Measurements from ENCODE around the gene SEC24D.

Gene SEC24D

GRCh38 chr4:118843237-118843636 is 7.3 kb upstream of the SEC24D start:
- peaks cover 0 to 2% (median 0%) of the 10 kb centered on the region in 5 experiments for H3K27me3 ChIP-seq (replicated peaks in 2 of 5; ENCODE audit: control insufficient read depth in 4 of 5, insufficient read depth in 5 of 5, low read length in 4 of 5)
- ChIA-PET CTCF (interaction anchor here (0.6 kb wide), 1 partner anchor 18 kb away, joined by 3 read pairs; no protein-coding TSS in a partner anchor), POLR2A (interaction anchor here (0.6 kb wide), 1 partner anchor 75 kb away, joined by 3 read pairs; no protein-coding TSS in a partner anchor)
- no peak overlapping the region for H3K4me3 ChIP-seq (ENCODE audit: control insufficient read depth in 1 of 7, extremely low read depth in 1 of 7, insufficient read depth in 4 of 7, low read depth in 2 of 7, low read length in 6 of 7)
- 88% methylated on average over 3 of the region's 6 CpGs for WGBS (ENCODE audit: insufficient coverage)
- H3K4me1 ChIP-seq (ENCODE audit: control extremely low read depth in 1 of 4, control insufficient read depth in 4 of 4, insufficient read depth in 4 of 4, low read length in 3 of 4): no peaks in the 10 kb centered on the region
- no peaks in the 10 kb centered on the region for H3K36me3 ChIP-seq (ENCODE audit: control insufficient read depth in 4 of 4, insufficient read depth in 4 of 4, low read length in 3 of 4)
- DNase-seq: no peak
- no peak overlapping the region for H3K27ac ChIP-seq (ENCODE audit: insufficient read depth in 1 of 2, low read depth in 1 of 2, low read length in 2 of 2, poor library complexity in 1 of 2, severe bottlenecking in 2 of 2)
- no peaks in the 10 kb centered on the region for H3K9me3 ChIP-seq (ENCODE audit: control extremely low read depth in 1 of 5, control insufficient read depth in 4 of 5, insufficient read depth in 2 of 5, low read depth in 1 of 5, low read length in 4 of 5)

- Histone ChIP-seq H3K36me3 (ENCODE audit: control insufficient read depth in 4 of 4, insufficient read depth in 4 of 4, low read length in 3 of 4) (no peaks in the 10 kb centered on the region), H3K4me1 (ENCODE audit: control extremely low read depth in 1 of 4, control insufficient read depth in 4 of 4, insufficient read depth in 4 of 4, low read length in 3 of 4) (no peaks in the 10 kb centered on the region), H3K27me3 (replicated peaks in 2 of 5; ENCODE audit: control insufficient read depth in 4 of 5, insufficient read depth in 5 of 5, low read length in 4 of 5) (peaks cover 0 to 2% (median 0%) of the 10 kb centered on the region in 5 experiments), H3K4me3 (ENCODE audit: control insufficient read depth in 1 of 7, extremely low read depth in 1 of 7, insufficient read depth in 4 of 7, low read depth in 2 of 7, low read length in 6 of 7) (no peak overlapping the region), H3K27ac (ENCODE audit: insufficient read depth in 1 of 2, low read depth in 1 of 2, low read length in 2 of 2, poor library complexity in 1 of 2, severe bottlenecking in 2 of 2) (no peak overlapping the region), H3K9me3 (ENCODE audit: control extremely low read depth in 1 of 5, control insufficient read depth in 4 of 5, insufficient read depth in 2 of 5, low read depth in 1 of 5, low read length in 4 of 5) (no peaks in the 10 kb centered on the region)
- WGBS (ENCODE audit: insufficient coverage): no CpG with 5 or more reads among the region's 3 CpGs
- no peak for DNase-seq
- ChIA-PET POLR2A (no interaction called here), CTCF (interaction anchor here (1.1 kb wide), 1 partner anchor 19 kb away, joined by 3 read pairs; no protein-coding TSS in a partner anchor)
Observed at GRCh38 chr4:118842055-118842454, 6.1 kb upstream of the SEC24D start.

- Histone ChIP-seq H3K27me3 (replicated peaks in 2 of 5; ENCODE audit: control insufficient read depth in 4 of 5, insufficient read depth in 5 of 5, low read length in 4 of 5) (no peaks in the 10 kb centered on the region), H3K9me3 (ENCODE audit: control extremely low read depth in 1 of 5, control insufficient read depth in 4 of 5, insufficient read depth in 2 of 5, low read depth in 1 of 5, low read length in 4 of 5) (no peaks in the 10 kb centered on the region), H3K4me1 (ENCODE audit: control extremely low read depth in 1 of 4, control insufficient read depth in 4 of 4, insufficient read depth in 4 of 4, low read length in 3 of 4) (peaks cover 7 to 15% (median 11%) of the 10 kb centered on the region in 4 experiments), H3K36me3 (ENCODE audit: control insufficient read depth in 4 of 4, insufficient read depth in 4 of 4, low read length in 3 of 4) (no peaks in the 10 kb centered on the region), H3K4me3 (ENCODE audit: control insufficient read depth in 1 of 7, extremely low read depth in 1 of 7, insufficient read depth in 4 of 7, low read depth in 2 of 7, low read length in 6 of 7) (no peak overlapping the region), H3K27ac (ENCODE audit: insufficient read depth in 1 of 2, low read depth in 1 of 2, low read length in 2 of 2, poor library complexity in 1 of 2, severe bottlenecking in 2 of 2) (no peak overlapping the region)
- no peak for DNase-seq
- POLR2A ChIA-PET: no interaction called here
- CTCF ChIA-PET: interaction anchor here (0.8 to 2.8 kb wide), 3 partner anchors 26 to 92 kb away, joined by 3 to 8 read pairs (median 3); no protein-coding TSS in a partner anchor
- WGBS (ENCODE audit: insufficient coverage): 100% methylated on average over 1 of the region's 3 CpGs
Observed at GRCh38 chr4:118839221-118839927, 3.4 kb upstream of the SEC24D start.

DNA sequence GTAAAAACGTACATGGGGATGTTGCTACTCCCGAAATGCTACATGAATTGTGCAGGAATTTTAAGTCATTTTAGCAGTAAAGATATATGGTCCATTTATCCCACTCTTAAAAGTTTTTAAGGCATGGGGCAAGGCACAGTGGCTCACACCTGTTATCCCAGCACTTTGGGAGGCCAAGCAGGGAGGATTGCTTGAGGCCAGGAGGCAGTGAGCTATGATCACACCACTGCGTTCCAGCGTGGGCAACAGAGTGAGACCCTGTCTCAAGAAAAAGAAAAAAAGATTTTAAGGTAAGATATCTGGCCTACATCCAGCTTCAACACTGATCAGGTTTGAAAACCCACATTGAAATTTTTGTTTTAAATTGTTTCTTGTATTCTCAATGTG is 1.2 kb upstream of the SEC24D start:
- DNase-seq: no peak
- ChIA-PET CTCF (interaction anchor here (2.5 kb wide), 1 partner anchor 28 kb away, joined by 5 read pairs; no protein-coding TSS in a partner anchor), POLR2A (no interaction called here)
- peak overlapping the region in 1 of 7 experiments; percentile 92 for H3K4me3 ChIP-seq (ENCODE audit: control insufficient read depth in 1 of 7, extremely low read depth in 1 of 7, insufficient read depth in 4 of 7, low read depth in 2 of 7, low read length in 6 of 7)
- peaks cover 7 to 15% (median 11%) of the 10 kb centered on the region in 4 experiments for H3K4me1 ChIP-seq (ENCODE audit: control extremely low read depth in 1 of 4, control insufficient read depth in 4 of 4, insufficient read depth in 4 of 4, low read length in 3 of 4)
- no peaks in the 10 kb centered on the region for H3K9me3 ChIP-seq (ENCODE audit: control extremely low read depth in 1 of 5, control insufficient read depth in 4 of 5, insufficient read depth in 2 of 5, low read depth in 1 of 5, low read length in 4 of 5)
- no peaks in the 10 kb centered on the region for H3K27me3 ChIP-seq (replicated peaks in 2 of 5; ENCODE audit: control insufficient read depth in 4 of 5, insufficient read depth in 5 of 5, low read length in 4 of 5)
- 94% methylated on average over 2 of the region's 4 CpGs for WGBS (ENCODE audit: insufficient coverage)
- H3K36me3 ChIP-seq (ENCODE audit: control insufficient read depth in 4 of 4, insufficient read depth in 4 of 4, low read length in 3 of 4): peaks cover 4 to 7% (median 4%) of the 10 kb centered on the region in 4 experiments
- H3K27ac ChIP-seq (ENCODE audit: insufficient read depth in 1 of 2, low read depth in 1 of 2, low read length in 2 of 2, poor library complexity in 1 of 2, severe bottlenecking in 2 of 2): no peak overlapping the region

- peaks cover 7 to 15% (median 11%) of the 10 kb centered on the region in 4 experiments for H3K4me1 ChIP-seq (ENCODE audit: control extremely low read depth in 1 of 4, control insufficient read depth in 4 of 4, insufficient read depth in 4 of 4, low read length in 3 of 4)
- peaks cover 5 to 8% (median 6%) of the 10 kb centered on the region in 4 experiments for H3K36me3 ChIP-seq (ENCODE audit: control insufficient read depth in 4 of 4, insufficient read depth in 4 of 4, low read length in 3 of 4)
- H3K27me3 ChIP-seq (replicated peaks in 2 of 5; ENCODE audit: control insufficient read depth in 4 of 5, insufficient read depth in 5 of 5, low read length in 4 of 5): no peaks in the 10 kb centered on the region
- WGBS (ENCODE audit: insufficient coverage): 2% methylated on average over 25 of the region's 29 CpGs
- peak overlapping the region in 1 of 2 experiments; percentile 82 for H3K27ac ChIP-seq (ENCODE audit: insufficient read depth in 1 of 2, low read depth in 1 of 2, low read length in 2 of 2, poor library complexity in 1 of 2, severe bottlenecking in 2 of 2)
- no peaks in the 10 kb centered on the region for H3K9me3 ChIP-seq (ENCODE audit: control extremely low read depth in 1 of 5, control insufficient read depth in 4 of 5, insufficient read depth in 2 of 5, low read depth in 1 of 5, low read length in 4 of 5)
- H3K4me3 ChIP-seq (ENCODE audit: control insufficient read depth in 1 of 7, extremely low read depth in 1 of 7, insufficient read depth in 4 of 7, low read depth in 2 of 7, low read length in 6 of 7): peak overlapping the region; percentile 79 to 99 (median 93)
- ChIA-PET CTCF (interaction anchor here (1.2 to 2.5 kb wide), 3 partner anchors 23 to 53 kb away, joined by 3 to 8 read pairs (median 5); partner anchors contain the start of gene SYNPO2), POLR2A (no interaction called here)
- DNase-seq: peak; percentile 38 to 78 (median 71)
Observed at GRCh38 chr4:118836301-118837120, 585 bp upstream of the SEC24D start.

DNA sequence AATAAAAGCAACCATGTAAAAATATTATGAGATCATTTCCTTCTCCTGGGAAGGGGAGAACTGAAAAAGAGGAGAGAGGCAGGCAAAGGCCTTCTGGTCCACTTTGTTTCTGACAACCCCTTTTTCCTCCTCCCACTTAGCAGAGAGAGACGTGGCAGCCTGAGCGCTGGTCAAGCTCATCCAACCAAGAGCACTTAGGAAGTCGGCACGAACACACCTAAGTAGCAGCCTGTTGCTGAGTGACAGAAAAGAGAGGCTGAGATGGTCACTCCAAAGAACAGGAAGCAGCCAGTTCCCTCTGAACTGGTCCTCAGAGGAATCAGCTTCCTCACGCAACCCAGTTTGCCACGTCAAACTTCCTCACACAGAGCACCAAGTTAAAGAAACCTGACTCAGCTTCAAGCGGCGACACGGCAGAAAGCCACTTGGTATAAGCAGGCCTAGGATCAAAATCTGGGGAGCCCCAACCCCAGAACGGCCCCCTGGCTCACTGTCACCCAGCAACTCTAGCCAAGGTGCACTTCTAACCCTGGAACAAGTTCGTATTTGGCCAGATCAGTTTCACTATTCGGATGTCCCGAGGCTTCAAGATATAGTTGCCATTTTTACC is 861 bp downstream of the SEC24D start:
- peaks cover 5 to 14% (median 8%) of the 10 kb centered on the region in 4 experiments for H3K36me3 ChIP-seq (ENCODE audit: control insufficient read depth in 4 of 4, insufficient read depth in 4 of 4, low read length in 3 of 4)
- H3K9me3 ChIP-seq (ENCODE audit: control extremely low read depth in 1 of 5, control insufficient read depth in 4 of 5, insufficient read depth in 2 of 5, low read depth in 1 of 5, low read length in 4 of 5): no peaks in the 10 kb centered on the region
- DNase-seq: peak; percentile 74 to 88 (median 84)
- H3K4me3 ChIP-seq (ENCODE audit: control insufficient read depth in 1 of 7, extremely low read depth in 1 of 7, insufficient read depth in 4 of 7, low read depth in 2 of 7, low read length in 6 of 7): peak overlapping the region; percentile 79 to 99 (median 93)
- ChIA-PET CTCF (interaction anchor here (0.6 to 2.5 kb wide), 4 partner anchors 30 to 79 kb away, joined by 3 to 8 read pairs (median 4); partner anchors contain the start of gene SYNPO2), POLR2A (no interaction called here)
- H3K27ac ChIP-seq (ENCODE audit: insufficient read depth in 1 of 2, low read depth in 1 of 2, low read length in 2 of 2, poor library complexity in 1 of 2, severe bottlenecking in 2 of 2): peak overlapping the region; percentile 62 to 82
- 1% methylated on average over 12 of the region's 13 CpGs for WGBS (ENCODE audit: insufficient coverage)
- H3K4me1 ChIP-seq (ENCODE audit: control extremely low read depth in 1 of 4, control insufficient read depth in 4 of 4, insufficient read depth in 4 of 4, low read length in 3 of 4): peaks cover 7 to 15% (median 11%) of the 10 kb centered on the region in 4 experiments
- no peaks in the 10 kb centered on the region for H3K27me3 ChIP-seq (replicated peaks in 2 of 5; ENCODE audit: control insufficient read depth in 4 of 5, insufficient read depth in 5 of 5, low read length in 4 of 5)
